ENCODE measurements around the gene DOK3.
"Not testable (repeated sequence)": the region's sequence is repeated elsewhere in the genome, so short reads cannot be mapped to it uniquely, and the experiment has no call there.

Gene DOK3

DNA sequence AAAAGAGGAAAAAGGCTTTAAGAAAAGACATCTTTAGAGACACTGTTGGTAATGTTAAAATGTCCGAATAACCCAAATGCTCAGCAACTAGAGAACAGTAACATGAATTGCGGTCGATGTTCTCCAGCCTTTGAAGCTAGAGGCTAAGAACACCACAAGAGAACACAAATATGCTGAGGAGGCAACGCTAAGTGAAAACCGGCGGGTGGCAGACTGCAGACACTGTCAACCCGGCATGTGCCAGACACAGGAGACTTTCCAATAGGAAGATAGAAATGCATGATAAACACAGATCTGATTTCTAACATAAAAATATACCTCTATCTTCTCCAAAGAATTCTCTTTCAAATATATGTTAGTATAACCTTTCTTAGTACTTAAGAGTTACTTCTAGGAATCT lies 25.5 kb upstream of the DOK3 start:
- DNase-seq (ENCODE audit: low spot score) (no peak), FAIRE-seq (no peak)

DNA sequence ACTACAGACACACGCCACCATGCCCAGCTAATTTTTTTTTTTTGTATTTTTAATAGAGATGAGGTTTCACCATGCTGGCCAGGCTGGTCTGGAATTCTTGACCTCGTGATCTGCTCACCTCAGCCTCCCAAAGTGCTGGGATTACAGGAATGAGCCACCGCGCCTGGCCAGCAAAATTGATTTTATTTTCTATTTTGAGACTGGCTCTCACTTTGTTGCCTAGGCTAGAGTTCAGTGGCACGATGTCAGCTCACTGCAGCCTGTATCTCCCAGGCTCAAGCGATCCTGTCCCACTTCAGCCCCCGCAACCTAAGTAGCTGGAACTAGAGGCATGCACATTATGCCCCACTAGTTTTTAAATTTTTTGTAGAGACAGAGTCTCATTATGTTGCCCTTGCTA lies 24.8 kb upstream of the DOK3 start:
- not testable (repeated sequence) for DNase-seq (ENCODE audit: low spot score); FAIRE-seq

DNA sequence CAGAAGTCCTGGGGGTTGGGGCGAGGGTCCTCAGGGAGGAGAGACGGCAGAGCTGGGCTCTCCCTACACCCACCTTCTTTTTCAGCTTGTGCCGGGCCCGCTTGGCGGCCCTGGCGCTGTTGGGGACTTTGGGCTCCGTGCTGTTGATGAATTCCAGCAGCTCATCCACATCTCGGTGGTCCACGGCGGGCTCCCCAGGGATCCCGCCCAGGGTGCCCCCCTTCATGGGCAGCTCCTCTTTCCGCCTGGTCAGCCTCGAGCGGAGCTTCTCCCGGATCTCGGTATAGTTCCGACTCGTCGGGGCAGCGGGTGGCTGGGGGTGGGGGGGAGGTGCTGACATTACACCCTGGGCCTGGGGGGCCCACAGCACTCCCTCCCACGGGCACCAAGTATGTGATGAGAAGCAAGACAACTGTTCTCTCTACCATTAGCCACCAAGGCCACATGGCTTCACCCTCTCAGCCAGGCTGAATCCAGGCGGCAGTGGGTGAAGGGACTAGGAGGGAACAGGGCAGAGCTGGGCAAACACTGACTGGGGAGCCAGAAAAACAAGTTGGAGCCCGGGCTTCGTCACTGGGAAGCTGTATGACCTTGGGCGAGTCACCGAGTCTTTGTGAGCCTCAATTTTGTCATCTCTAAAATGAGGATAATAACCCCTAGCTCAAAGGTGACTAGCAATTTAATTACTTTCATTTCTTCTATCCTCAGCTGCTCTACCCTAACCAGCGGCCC lies 21.7 kb upstream of the DOK3 start:
- FAIRE-seq (no peak), DNase-seq (ENCODE audit: low spot score) (no peak)

DNA sequence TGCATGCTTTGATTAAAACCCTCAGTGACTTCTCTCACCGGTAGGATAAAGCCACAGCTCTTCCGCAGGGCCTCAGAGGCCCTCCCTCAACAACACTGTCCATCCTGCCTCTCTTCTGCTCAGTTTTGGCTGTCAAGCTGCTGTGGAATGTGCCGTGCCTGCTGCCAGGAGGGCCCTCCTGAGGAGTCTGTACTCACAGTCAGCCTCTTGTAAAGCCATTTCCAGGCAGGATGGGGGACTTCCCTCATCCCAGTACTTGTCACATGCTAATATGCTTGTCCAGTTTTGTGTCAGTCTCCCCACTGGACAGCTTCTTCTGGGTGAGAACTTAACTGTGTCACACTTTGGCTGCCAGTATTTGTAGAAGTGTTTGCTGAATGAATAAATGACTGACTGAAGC lies 21.0 kb upstream of the DOK3 start:
- FAIRE-seq = no peak
- DNase-seq (ENCODE audit: low spot score) = no peak

DNA sequence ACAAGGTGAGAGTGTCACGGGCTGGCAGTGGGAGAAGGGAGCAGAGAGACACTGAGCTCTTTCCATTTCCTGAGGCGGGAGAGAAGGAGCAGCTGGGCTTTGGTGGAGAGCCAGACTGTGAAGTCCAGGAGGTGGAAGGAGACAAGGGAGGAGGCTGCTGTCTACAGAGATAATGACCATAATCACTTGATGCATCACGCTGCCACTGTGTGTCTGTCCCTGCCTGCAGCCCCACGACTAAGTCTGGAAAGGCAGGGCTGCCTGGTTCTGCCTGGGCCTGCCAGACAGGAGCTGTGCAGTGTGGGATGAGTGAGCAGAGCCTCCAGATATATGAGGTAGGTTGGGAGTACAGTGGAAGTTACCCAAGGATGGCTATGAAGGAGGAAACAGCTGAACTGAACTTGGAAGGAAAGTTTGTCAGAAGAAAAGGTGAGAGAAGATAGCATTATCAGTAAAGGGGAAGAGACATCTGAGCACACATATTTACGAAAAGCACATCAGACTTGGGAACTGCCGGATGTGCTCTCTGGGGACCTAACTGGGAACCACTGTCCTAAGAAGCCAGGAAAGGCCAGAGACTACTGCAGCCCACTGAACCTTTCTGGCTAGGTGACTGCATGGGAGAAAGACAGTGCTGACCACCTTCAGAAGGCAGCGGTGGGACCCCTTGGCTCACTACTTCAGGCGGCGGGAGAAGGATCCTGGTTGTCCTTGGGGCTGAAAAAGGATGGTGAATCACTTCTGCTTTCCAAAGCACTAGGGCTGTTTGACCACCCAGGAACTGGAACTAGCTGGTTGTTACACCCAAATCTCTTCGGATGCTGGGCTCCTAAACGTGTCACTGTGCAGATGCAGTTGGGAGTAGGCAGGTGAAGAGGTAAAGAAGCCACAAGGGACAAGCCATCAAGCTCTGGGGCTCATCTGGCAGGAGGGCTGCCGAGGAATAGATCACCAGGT lies 19.9 kb upstream of the DOK3 start:
- DNase-seq (ENCODE audit: low spot score) = no peak
- FAIRE-seq = peak; percentile 9

DNA sequence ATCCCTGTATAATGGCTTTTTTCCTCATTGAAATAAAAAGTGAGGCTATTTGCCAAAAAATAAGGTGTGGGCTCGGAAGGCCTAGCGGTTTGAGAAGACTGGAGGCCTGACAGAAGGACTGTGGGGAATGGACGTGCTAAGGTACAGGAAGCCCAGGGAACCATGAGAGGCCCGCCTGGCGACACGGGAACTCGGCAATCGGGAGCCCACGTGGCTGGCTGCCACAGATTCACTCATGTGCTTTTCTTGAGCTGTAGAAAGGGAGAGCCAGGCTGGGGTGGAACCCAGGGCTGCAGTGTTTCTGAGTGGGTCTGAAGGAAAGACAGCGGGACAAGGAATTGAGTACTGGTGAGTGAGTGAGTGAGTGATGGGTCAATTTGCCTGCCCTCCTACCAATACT lies 19.0 kb upstream of the DOK3 start:
- no peak for DNase-seq (ENCODE audit: low spot score)
- no peak for FAIRE-seq

DNA sequence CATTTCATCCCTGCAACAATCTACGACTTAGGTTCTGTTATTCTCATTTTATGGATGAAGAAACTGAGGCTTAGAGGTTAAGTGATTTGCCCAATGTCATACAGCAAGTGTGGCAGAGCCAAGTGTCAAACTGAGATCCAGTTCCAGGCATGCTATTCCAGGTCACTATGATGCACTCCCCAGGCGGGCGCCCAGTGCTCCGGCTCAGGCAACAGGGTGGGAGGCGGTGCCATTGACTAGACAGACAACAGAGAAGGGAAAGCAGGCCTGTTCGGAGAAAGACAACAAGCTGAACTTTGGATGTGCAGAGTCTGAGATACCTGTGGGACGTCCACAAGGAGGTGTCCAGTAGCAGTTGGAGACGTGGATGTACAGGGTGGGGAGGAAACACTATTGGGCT lies 18.0 kb upstream of the DOK3 start:
- no peak for DNase-seq (ENCODE audit: low spot score)
- no peak for FAIRE-seq

DNA sequence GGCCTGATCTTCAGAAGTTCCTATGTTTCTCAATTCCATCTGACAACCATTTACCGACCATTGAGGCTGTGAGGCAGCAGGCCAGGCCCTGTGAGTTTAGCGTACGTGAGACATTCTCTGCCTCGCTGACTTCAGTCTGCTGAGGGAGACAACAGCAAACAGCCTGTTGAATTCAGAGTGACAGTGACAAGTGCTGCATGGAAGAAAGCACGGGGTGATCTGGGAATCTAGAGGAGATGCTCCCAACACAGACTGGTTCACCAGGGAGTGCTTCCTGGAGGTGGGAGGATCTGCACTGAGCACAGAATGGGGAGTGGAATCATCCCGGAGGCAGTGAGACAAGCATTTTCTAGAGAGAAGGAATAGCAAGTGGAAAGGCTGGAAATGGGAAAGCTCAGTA lies 17.2 kb upstream of the DOK3 start:
- FAIRE-seq = no peak
- no peak for DNase-seq (ENCODE audit: low spot score)

DNA sequence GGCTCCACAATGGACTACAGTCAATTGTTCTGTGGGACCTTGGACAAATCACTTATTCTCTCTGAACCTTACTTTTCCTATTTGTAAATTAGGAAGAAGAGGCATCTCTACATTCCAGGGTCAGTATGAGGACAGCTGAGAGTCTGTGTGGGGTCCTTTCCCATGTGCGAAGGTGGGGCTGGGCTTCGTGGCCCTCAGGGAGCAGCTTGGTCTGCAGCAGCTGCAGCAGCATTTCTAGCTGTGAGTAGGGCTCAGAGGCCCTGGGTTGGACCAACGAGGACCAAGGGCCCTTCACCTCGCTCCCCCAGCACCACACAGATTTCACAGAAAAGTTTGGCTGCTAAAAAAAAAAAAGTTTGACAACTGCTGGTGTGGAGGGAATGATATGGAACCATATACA lies 16.6 kb upstream of the DOK3 start:
- DNase-seq (ENCODE audit: low spot score) = no peak
- no peak for FAIRE-seq

DNA sequence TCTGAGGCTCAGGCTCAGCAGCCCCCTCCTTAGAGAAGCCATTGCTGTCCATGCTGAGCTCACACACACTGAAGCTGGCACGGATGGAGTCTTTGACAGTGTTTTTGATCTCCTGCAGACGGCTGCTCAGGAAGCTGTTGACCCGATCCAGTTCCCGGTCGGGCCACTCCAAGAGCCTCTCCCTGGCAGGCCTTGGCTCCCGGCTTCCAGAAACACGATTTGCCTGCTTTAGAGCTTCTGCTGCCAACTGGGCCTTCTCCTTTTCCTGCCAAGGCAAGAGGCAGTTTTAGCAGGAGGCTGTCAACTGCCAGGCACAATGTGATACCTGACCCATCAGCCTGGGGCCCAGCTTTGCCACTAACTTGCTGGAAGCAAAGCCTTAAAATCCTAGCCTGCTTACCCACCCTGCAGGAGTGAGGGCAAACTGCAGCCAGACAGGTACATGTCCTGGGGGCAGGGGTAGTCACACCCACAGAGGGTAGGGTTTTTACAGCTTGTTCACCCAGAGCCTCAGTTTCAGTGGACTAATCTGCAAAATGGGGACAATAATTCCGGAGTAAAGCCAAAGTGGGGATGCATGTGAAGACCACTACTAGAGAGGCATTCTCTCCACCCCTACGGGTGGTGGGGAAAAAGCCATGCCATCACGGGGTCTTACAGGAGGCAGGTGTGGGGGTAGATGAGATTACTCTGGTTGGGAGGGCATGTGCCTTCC lies 15.5 kb upstream of the DOK3 start:
- FAIRE-seq (no peak), DNase-seq (ENCODE audit: low spot score) (no peak)

DNA sequence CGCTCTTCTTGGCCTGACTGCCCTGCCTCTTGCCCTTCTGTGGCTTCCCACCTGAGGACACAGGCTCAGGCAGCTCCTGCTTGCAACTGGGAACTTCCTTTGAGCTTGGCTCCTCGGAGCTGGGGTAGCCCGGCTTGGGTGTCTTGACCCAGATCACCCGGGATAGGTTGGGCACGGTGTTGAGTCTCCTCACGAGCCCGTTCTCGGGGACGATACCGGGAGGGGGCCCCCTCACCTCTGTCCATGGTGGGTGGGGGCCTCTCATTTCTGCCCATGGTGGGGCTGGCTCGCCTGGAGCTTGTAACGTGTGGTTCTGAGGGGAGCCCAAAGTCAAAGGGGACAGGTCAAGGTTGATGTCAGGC lies 14.9 kb upstream of the DOK3 start:
- DNase-seq (ENCODE audit: low spot score) = no peak
- FAIRE-seq = no peak

DNA sequence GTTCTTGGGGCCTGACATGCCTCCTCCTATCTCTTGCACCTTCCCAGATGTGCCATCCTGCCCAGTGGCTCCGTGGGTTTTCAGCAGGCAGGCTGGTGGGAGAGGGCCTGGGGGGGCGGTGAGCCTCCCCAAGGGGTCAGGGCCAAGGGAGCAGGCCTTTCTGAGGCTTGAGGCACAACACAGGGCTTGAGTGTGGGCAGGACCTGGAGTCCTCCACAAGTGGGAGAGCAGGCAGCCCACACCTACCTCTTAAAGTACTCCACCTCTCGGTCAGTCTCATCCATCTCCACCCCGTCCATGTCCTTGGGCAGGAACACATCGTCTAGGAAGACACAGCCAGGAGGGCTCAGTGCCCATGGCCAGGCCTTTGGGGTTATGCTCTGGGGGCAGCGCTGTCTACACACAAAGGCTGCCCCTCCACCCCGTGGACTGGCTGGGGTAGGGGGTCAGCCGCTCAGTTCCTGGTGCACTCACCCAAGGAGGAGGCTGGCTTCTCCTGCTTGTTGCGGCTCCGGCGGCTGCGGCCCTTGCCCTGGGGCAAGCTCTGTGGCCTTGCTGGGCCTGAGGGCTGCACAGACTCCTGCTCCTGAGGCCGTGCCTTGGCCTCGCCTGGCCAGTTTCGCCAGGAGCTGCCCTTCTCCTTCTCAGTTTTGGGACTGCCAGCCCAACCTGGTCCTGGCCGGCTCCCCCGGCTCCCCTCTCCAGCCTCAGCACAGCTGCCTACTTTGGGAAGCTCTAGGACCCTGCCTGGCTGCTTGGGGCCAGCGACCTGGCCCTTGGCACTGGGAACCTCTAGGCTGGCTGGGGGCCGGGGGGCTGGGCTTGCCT lies 14.3 kb upstream of the DOK3 start:
- DNase-seq (ENCODE audit: low spot score) (no peak), FAIRE-seq (no peak)

DNA sequence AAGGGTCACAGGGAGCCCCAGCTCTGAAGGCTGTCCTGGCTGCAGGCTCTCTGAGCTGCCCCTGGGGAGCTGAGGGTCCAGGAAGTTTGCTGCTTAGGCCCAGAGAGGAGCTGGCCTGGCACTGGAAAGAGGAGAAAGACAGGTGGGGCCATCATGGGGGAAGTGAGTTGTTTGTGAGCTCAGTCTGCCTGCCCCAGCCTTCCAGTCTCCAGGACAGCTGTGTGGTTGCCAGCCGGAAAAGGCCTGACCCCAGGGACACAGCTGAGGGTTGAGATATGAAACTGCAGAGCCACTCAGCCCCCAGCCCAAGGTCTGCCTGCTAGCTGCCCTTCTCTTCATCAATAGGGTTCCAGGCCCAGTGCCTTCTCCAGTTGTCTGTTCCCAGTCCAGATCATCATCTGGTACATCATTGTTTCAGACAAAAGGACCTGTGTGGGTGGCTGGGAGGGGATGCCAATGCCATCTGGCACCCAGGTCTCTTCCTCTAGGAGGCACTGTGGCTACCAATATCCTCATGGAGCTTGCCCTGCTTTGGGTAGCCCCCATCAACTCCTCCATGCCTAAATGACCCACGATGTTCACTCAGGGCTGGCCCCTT lies 11.4 kb upstream of the DOK3 start:
- DNase-seq (ENCODE audit: low spot score) = no peak

DNA sequence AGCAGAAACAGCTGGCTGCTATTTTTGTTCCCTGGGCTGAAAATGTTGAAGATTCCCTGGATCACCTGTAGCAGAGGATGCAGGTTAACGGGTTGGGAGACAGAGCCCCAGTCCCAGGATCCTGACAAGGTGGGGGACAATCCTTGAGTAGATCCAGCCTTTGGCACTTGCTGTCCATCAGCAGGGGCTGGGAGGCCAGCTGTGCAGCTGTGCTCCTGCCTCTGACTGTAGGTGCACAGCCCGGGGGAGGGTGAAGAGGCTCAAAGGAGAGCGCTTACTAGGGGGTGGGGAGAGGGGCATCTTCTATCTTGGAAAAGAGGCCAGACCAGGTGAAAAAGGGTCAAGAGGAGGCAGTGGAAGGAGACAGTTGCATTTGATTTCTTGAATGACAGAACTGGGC lies 10.6 kb upstream of the DOK3 start:
- DNase-seq (ENCODE audit: low spot score) = no peak
- FAIRE-seq = no peak

More for the DNA sequence above, 11.4 kb upstream of the DOK3 start:
- FAIRE-seq = no peak

DNA sequence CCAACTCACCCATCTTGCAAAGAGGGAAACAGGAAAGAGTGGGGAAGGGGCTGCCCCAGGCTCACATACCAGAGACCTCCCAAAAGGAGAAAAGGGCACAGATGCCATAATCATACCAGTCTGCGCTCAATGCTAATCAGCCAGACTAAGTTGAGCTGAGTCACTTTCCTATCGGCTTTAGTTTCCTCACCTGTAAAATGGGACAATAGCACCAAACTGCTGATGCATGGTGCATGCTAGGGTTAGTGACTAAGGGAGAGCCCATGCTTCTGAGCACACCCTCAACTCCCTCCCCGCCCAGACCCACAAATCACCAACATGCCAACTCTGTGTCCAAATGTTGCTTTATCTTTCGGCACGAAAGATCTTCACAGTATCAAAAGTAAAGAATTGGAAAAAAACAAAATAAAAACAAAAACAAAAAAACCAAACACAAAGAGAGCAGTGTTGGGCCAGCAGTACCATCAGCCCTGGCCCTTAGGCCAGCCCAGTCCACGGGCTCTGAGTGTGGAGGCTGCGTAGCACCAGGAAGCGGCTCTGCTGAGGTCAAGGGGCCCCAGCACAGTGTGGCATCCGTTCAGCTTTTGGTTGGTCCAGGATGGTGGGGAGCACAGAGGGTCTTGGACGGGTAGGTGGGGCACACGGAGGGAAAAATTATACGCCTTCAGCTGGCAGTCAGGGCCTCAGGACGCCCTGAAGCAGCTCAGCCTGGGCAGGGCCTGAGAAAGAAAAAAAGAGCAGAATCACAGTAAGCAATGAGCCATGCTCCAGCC lies 10.0 kb upstream of the DOK3 start:
- no peak for FAIRE-seq
- no peak for DNase-seq (ENCODE audit: low spot score)

DNA sequence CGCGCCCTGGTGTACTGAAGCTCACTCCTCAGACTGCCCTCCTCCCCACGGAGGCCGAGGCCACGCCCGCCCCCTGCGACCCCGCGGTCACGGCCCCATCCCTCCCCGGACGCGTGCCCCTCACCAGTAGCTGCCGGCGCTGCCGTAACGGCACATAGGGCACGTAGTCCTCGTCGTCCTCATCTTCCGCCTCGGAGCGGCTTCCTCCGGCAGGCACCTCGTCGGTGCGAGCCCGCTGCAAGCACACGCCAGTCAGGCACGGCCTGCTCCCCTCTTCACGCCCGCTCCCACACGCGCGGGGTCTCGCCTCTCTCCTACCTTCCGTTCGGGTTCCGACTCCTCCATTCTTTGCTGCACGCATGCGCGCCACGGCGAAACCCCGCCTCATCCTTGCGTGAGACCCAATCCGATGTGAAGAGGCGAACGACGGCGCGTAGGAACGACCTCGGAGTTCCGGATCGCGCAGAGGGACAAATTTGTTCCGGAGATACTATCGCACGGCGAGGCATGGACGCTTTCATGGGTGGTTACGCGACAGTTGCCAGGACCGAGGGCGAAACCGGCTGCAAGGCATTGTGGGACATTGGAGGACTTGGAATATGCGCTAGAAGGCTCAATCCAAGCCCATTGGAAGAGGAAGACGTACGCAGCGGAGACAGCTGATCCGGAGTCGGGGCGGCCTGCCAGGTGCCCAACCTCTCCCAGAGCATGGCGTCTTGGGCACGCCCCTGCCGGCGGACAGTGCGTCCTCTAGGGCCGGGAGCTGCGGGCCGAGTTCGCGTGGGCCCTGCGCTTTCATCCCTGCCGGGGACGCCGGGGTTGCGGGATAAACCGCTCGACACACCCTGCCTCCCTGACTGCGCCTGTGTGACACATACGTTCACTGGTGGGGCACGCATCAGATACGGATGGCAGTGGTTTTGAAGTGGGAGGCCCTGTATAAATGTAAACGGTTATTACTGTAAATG lies 7.3 kb upstream of the DOK3 start, which contains the start of gene DDX41:
DDX41 (minus strand) TSS at position 361 of the 968 bp plus-strand sequence; CDS start at position 345, 16 bp downstream.
- DNase-seq (ENCODE audit: low spot score) = peak; percentile 97
- FAIRE-seq = peak; percentile 99

DNA sequence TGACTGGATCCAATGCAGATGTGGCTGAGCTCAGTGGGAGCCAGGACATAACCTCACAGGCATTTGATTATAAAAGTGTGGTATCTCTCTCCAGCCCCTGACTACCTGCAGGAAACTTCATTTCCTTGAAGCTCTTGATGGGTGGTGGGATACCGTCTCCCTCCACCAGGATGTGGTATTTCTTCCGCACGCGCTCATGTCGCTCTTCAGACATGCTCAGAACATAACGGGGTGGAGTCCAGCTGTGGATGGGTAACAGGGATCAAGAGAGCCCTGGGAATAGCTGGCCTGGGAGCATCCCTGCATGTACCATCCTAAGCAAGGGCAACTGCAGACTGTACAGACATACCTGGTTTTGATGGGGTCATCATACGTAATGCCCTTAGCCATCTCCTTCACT lies 6.0 kb upstream of the DOK3 start:
- FAIRE-seq = no peak

DNA sequence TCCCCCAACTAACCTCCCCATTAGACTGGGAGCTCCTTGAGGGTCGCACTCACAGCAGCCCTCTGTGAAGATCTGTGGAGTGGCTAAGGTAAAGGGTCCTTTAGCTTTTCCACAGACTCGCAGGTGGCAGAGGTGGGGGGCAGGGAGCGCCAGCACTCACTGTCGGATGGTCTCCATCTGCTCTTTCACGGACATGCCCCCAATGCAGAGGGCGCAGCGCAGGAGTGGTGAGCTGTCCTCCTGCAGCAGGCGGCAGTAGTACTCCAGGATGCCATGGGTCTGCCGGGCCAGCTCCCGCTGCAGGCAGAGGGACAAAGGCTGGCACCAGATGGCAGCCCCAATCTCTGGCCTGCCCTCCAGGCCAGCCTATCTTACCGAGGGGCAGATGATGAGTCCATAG lies 4.9 kb upstream of the DOK3 start:
- DNase-seq (ENCODE audit: low spot score) (no peak), FAIRE-seq (no peak)

More for the DNA sequence above, 6.0 kb upstream of the DOK3 start:
- no peak for DNase-seq (ENCODE audit: low spot score)

DNA sequence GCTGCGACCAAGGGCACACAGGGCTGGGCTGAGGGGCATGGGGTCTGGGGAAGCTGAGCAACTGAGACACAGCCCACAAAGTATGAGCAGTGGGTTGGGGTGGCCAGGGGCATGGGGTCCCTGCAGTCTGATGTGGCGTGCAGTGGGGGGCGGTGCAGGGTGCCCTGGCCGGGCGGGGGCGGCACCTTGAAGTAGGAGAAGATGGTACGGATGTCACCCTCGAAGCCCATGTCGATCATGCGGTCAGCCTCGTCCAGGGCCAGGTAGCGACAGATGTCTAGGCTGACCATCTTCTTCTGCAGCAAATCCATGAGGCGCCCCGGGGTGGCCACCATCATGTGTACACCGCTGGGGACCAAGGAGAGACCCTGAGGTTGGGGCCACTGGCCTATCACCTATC lies 3.9 kb upstream of the DOK3 start:
- DNase-seq (ENCODE audit: low spot score) = no peak
- FAIRE-seq = no peak

All from urothelium cell line (cell line).